K562 (cell line): Measurements from ENCODE around the gene CRKL. TPM values are rescaled to one million over a fixed set of nuclear protein-coding genes. Genes with fewer than 3 reads are reported as not detected.
A peak's percentile ranks its signal among the peaks of the same experiment; 100 is the strongest.

Source experiments
- ATAC-seq: fragments of 200-7000 bp; cut with Tn5 transposase; 3 replicates; pipeline ENCODE4 v1.9.1; 2020; ENCODE audit warnings: moderate library complexity
- BruUV-seq: library from RNA; stranded (reverse); fragments of 400-500 nt; replicated peaks from 2 replicates; lab custom pipeline; 2021; lab: Mats Ljungman, UMichigan
- CTCF ChIA-PET: fragments of 300-600 bp; formaldehyde crosslinking; extraction: SDS; loops from one replicate; lab custom pipeline; 2021; ENCODE audit warnings: low intra/inter-chr PET ratio; lab: Yijun Ruan, JAX
- POLR2A ChIA-PET: fragments of 300-600, 350-650 bp; sonication (Branson Sonifier 250); formaldehyde crosslinking; extraction: SDS; loops from one replicate; lab custom pipeline; 2021; ENCODE audit warnings: antibody characterized with exemption, inconsistent platforms; lab: Yijun Ruan, JAX
- DNase-seq, 4 experiments: peaks; one replicate each; pipeline versions ENCODE4 v3.0.0 to v3.0.0-alpha.2; 2011 to 2018; ENCODE audit warnings: low spot score in 3 of 4, mixed read lengths in 3 of 4; ENCODE audit errors: extremely low read depth in 1 of 4
- FAIRE-seq: peaks from 2 replicates; lab custom pipeline; 2011; peaks lifted over from hg19 to GRCh38; lab: Jason Lieb, UNC
- H2AFZ ChIP-seq: 2 replicates; pipeline ENCODE4 v1.6.0; 2011; ENCODE audit warnings: low read depth, low read length, control low read depth, inconsistent platforms
- H3K27ac ChIP-seq: fragments of 200-600 bp; 3 replicates; pipeline ENCODE4 v1.8.0; 2011; ENCODE audit warnings: low read depth, mild to moderate bottlenecking, control low read depth, inconsistent platforms, low read length, moderate library complexity, mixed read lengths; ENCODE audit errors: extremely low read depth
- H3K27me3 ChIP-seq, 2 experiments: fragments of 300-600 bp in 1 of 2; 2 replicates in 1 of 2; 3 replicates in 1 of 2; pipeline versions ENCODE4 v1.6.0 to v1.8.0; 2011; ENCODE audit warnings: inconsistent platforms in 2 of 2, low read length in 2 of 2, mild to moderate bottlenecking in 1 of 2, mixed read lengths in 1 of 2, moderate library complexity in 1 of 2; ENCODE audit not compliant: control insufficient read depth in 2 of 2, insufficient read depth in 2 of 2
- H3K36me3 ChIP-seq: fragments of 300-600 bp; 3 replicates; pipeline ENCODE4 v1.8.0; 2011; ENCODE audit warnings: mild to moderate bottlenecking, low read length, inconsistent platforms; ENCODE audit not compliant: control insufficient read depth, insufficient read depth
- H3K4me1 ChIP-seq, 2 experiments: fragments of 200-600 bp in 1 of 2; replicated peaks in 1 of 2; 2 replicates in 1 of 2; 3 replicates in 1 of 2; pipeline versions ENCODE4 v1.5.1 to v1.8.0; 2011; ENCODE audit warnings: inconsistent platforms in 2 of 2, low read length in 2 of 2, mild to moderate bottlenecking in 1 of 2, mixed read lengths in 1 of 2, moderate library complexity in 1 of 2; ENCODE audit not compliant: control insufficient read depth in 2 of 2, insufficient read depth in 2 of 2
- H3K4me2 ChIP-seq: 2 replicates; pipeline ENCODE4 v1.6.1; 2011; ENCODE audit warnings: low read length, control low read depth, inconsistent platforms, mixed read lengths; ENCODE audit not compliant: insufficient read depth
- H3K4me3 ChIP-seq: fragments of 200-600 bp; sonication (generic), shearing (Covaris generic); 2 replicates; pipeline ENCODE4 v1.5.1; 2016; ENCODE audit warnings: control low read depth, inconsistent platforms
- H3K79me2 ChIP-seq: fragments of 200-600 bp; 3 replicates; pipeline ENCODE4 v1.8.0; 2011; ENCODE audit warnings: low read length, inconsistent platforms; ENCODE audit not compliant: control insufficient read depth, insufficient read depth
- H3K9ac ChIP-seq, 2 experiments: 2 replicates each; pipeline versions ENCODE4 v1.6.0 to v1.6.1; 2011; ENCODE audit warnings: low read depth in 2 of 2, low read length in 2 of 2, control low read depth in 1 of 2, inconsistent platforms in 1 of 2, mild to moderate bottlenecking in 1 of 2, mixed read lengths in 1 of 2; ENCODE audit not compliant: insufficient read depth in 1 of 2
- H3K9me1 ChIP-seq: one replicate; pipeline ENCODE4 v1.6.0; 2011; ENCODE audit warnings: inconsistent platforms, mild to moderate bottlenecking, low read length, moderate library complexity; ENCODE audit not compliant: control insufficient read depth, insufficient read depth
- H3K9me3 ChIP-seq: replicated peaks from 2 replicates; pipeline ENCODE4 v1.5.1; 2011; ENCODE audit warnings: low read depth, low read length, inconsistent platforms; ENCODE audit not compliant: control insufficient read depth, insufficient read depth
- H4K20me1 ChIP-seq: replicated peaks from 2 replicates; pipeline ENCODE4 v1.6.1; 2011; ENCODE audit warnings: low read length, inconsistent platforms, mixed read lengths; ENCODE audit not compliant: control insufficient read depth, insufficient read depth
- ARID2 ChIP-seq: fragments of 450-650 bp; IDR thresholded peaks from 2 replicates; pipeline ENCODE4 v1.6.1; 2017; ENCODE audit warnings: antibody characterized with exemption, mild to moderate bottlenecking
- ATF2 ChIP-seq: sonication (generic); formaldehyde crosslinking; IDR thresholded peaks from 2 replicates; pipeline ENCODE4 v1.8.1; 2022; ENCODE audit warnings: missing genetic modification reagents
- BCL6 ChIP-seq: fragments of 250-450 bp; sonication (Bioruptor Pico); IDR thresholded peaks from 2 replicates; pipeline ENCODE4 v1.4.0; 2020
- BHLHE40 ChIP-seq: IDR thresholded peaks from 2 replicates; pipeline ENCODE4 v1.6.1; 2011; ENCODE audit warnings: low read length, improper control_type of control experiment
- DDX20 ChIP-seq: fragments of 450-650 bp; IDR thresholded peaks from 2 replicates; pipeline ENCODE4 v1.6.1; 2016; ENCODE audit warnings: missing genetic modification characterization, low read depth, mild to moderate bottlenecking, missing compliant biosample characterization, moderate library complexity
- HDAC6 ChIP-seq: IDR thresholded peaks from 2 replicates; pipeline ENCODE4 v1.6.1; 2012; ENCODE audit warnings: low read depth, mild to moderate bottlenecking, control low read depth, inconsistent platforms, low read length, moderate library complexity
- ILF3 ChIP-seq: fragments of 450-650 bp; IDR thresholded peaks from 2 replicates; pipeline ENCODE4 v1.6.1; 2018; ENCODE audit warnings: antibody characterized with exemption, mild to moderate bottlenecking, moderate library complexity, borderline replicate concordance
- KDM5B ChIP-seq: fragments of 200-600 bp; sonication (generic); IDR thresholded peaks from 2 replicates; pipeline ENCODE4 v1.6.1; 2012; ENCODE audit warnings: low read depth, mild to moderate bottlenecking, moderate library complexity, low read length, control low read depth, inconsistent platforms; ENCODE audit not compliant: insufficient replicate concordance
- LEF1 ChIP-seq: fragments of 450-650 bp; IDR thresholded peaks from 2 replicates; pipeline ENCODE4 v1.6.1; 2016; ENCODE audit warnings: mild to moderate bottlenecking
- MCM3 ChIP-seq: fragments of 450-650 bp; IDR thresholded peaks from 2 replicates; pipeline ENCODE4 v1.6.1; 2016
- PHF20 ChIP-seq: fragments of 450-650 bp; IDR thresholded peaks from 2 replicates; pipeline ENCODE4 v1.6.1; 2018; ENCODE audit not compliant: partially characterized antibody
- RBBP5 ChIP-seq: fragments of 200-600 bp; sonication (generic); IDR thresholded peaks from 2 replicates; pipeline ENCODE4 v1.6.1; 2012; ENCODE audit warnings: borderline replicate concordance, mild to moderate bottlenecking, low read length, control low read depth, inconsistent platforms; ENCODE audit not compliant: insufficient read depth, poor library complexity, severe bottlenecking
- SP2 ChIP-seq: IDR thresholded peaks from 2 replicates; pipeline ENCODE4 v1.6.1; 2011; ENCODE audit warnings: mild to moderate bottlenecking, low read depth, low read length, moderate library complexity; ENCODE audit not compliant: poor library complexity, severe bottlenecking; ENCODE audit errors: extremely low read depth
- TRIM28 ChIP-seq: fragments of 450-650 bp; IDR thresholded peaks from 2 replicates; pipeline ENCODE4 v1.6.1; 2017
- XRCC5 ChIP-seq: fragments of 200-400 bp; formaldehyde crosslinking; IDR thresholded peaks from 2 replicates; pipeline ENCODE4 v1.6.1; 2017; ENCODE audit warnings: low read depth, mild to moderate bottlenecking, low read length
- WGBS: fragments of 100-300 bp; shearing (Covaris generic); methylation state at CpG from one replicate; pipeline ENCODE4 v1.1.6; 2016; ENCODE audit warnings: low coverage, mixed read lengths; ENCODE audit not compliant: insufficient coverage; ENCODE audit errors: missing lambda C conversion rate; 5-methylcytosine and 5-hydroxymethylcytosine counted together
- in situ Hi-C: fragments of 300-500 bp; cut with MboI; formaldehyde crosslinking; loops from 4 replicates; pipeline ENCODE4 v1.15.0; 2018; ENCODE audit warnings: inconsistent platforms, mixed read lengths
- intact Hi-C: fragments of 100-400 bp; cut with micrococcal nuclease; formaldehyde crosslinking; loops from 2 replicates; pipeline ENCODE4 v1.14.2; 2022
- polyA plus RNA-seq, 8 experiments: library from polyadenylated mRNA; depleted of rRNA in 4 of 8; stranded (reverse) in 5 of 8; unstranded in 3 of 8; fragments of >200 nt; fragmentation: Nextera tagmentation in 2 of 8; fragmentation: Illumina TruSeq in 1 of 8; extraction: Ambion mirVana in 2 of 8; extraction: Trizol in 1 of 8; gene quantifications; 2 replicates each; pipeline versions ENCODE4 v1.2.1 to v1.2.3, GENCODE V29; 2011 to 2014; ENCODE audit warnings: inconsistent platforms in 1 of 8, missing spikeins in 1 of 8
- total RNA-seq, 7 experiments: library from RNA; depleted of rRNA in 6 of 7; stranded (reverse); fragments of >200 nt in 6 of 7; fragmentation: Illumina TruSeq in 2 of 7; extraction: Trizol in 2 of 7; gene quantifications; 2 replicates each; pipeline versions ENCODE4 v1.2.1 to v1.2.3, GENCODE V29; 2011 to 2021; ENCODE audit warnings: low replicate concordance in 1 of 7
- TF ChIP-seq, protein P1 (sequence below): fragments of 250-450 bp; sonication (Bioruptor Pico); IDR thresholded peaks from 2 replicates; pipeline ENCODE4 v1.9.0; 2021; ENCODE audit warnings: mild to moderate bottlenecking, inconsistent platforms
- TF ChIP-seq, protein P2 (sequence below): IDR thresholded peaks from 2 replicates; pipeline ENCODE4 v1.6.1; 2011; ENCODE audit warnings: borderline replicate concordance, low read depth, mild to moderate bottlenecking, moderate library complexity, low read length; ENCODE audit not compliant: insufficient read depth, poor library complexity, severe bottlenecking

Gene CRKL
- total and polyA plus RNA-seq, 9 of the 15 experiments (the other 6 are each of a cell fraction or from before 2014, with no cell fraction given) = 100 to 263 (median 124) TPM

GRCh38 chr22:20974336-20974955 is 57.2 kb downstream of the CRKL start:
- BruUV-seq = no TSS peak
- WGBS = 14% methylated on average over 16 of the region's 16 CpGs
- Histone ChIP-seq H4K20me1 (peaks cover 10% of the 10 kb centered on the region), H3K79me2 (no peaks in the 10 kb centered on the region), H2AFZ (no peak overlapping the region), H3K27me3 (peaks cover 37 to 63% of the 10 kb centered on the region in 2 experiments; a peak in 4 of 5 replicates), H3K4me1 (peaks cover 0 to 35% of the 10 kb centered on the region in 2 experiments; a peak in 3 of 5 replicates), H3K27ac (no peak overlapping the region), H3K4me3 (no peak overlapping the region), H3K9me1 (no peaks in the 10 kb centered on the region), H3K4me2 (no peak overlapping the region), H3K36me3 (no peaks in the 10 kb centered on the region), H3K9me3 (peaks cover 11% of the 10 kb centered on the region), H3K9ac (peak overlapping the region in 1 of 2 experiments; percentile 38; a peak in 2 of 4 replicates)
- in situ Hi-C loops = loop anchor here (25.0 kb wide), 1 partner anchor 163 kb away; no protein-coding TSS in a partner anchor
- intact Hi-C loops = no loop called here
- FAIRE-seq (no peak), ATAC-seq (no peak), DNase-seq (no peak)
- POLR2A ChIA-PET = interaction anchor here (0.7 to 64.4 kb wide), 9 partner anchors 6 to 632 kb away, joined by 3 to 1556 read pairs (median 4); partner anchors contain the start of genes CRKL, LZTR1 and THAP7
- CTCF ChIA-PET = no interaction called here
- TF ChIP-seq ATF2 (CRISPR knock-in tag) (no peak), PHF20 (no peak), BHLHE40 (0 out of 2 replicates have a peak, but pooled peaks have one; percentile 16), ARID2 (no peak), SP2 (peak; percentile 8), DDX20 (tag) (no peak), RBBP5 (peak; percentile 43), ILF3 (no peak), HDAC6 (0 out of 2 replicates have a peak, but pooled peaks have one; percentile 40), KDM5B (no peak), XRCC5 (no peak), MCM3 (peak; percentile 90), BCL6 (CRISPR knock-in tag) (no peak), TRIM28 (no peak), LEF1 (no peak)
- TF ChIP-seq, protein P1, sequence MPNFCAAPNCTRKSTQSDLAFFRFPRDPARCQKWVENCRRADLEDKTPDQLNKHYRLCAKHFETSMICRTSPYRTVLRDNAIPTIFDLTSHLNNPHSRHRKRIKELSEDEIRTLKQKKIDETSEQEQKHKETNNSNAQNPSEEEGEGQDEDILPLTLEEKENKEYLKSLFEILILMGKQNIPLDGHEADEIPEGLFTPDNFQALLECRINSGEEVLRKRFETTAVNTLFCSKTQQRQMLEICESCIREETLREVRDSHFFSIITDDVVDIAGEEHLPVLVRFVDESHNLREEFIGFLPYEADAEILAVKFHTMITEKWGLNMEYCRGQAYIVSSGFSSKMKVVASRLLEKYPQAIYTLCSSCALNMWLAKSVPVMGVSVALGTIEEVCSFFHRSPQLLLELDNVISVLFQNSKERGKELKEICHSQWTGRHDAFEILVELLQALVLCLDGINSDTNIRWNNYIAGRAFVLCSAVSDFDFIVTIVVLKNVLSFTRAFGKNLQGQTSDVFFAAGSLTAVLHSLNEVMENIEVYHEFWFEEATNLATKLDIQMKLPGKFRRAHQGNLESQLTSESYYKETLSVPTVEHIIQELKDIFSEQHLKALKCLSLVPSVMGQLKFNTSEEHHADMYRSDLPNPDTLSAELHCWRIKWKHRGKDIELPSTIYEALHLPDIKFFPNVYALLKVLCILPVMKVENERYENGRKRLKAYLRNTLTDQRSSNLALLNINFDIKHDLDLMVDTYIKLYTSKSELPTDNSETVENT (CRISPR knock-in tag) = peak; percentile 16; the same call in 1 of the 2 replicates
- TF ChIP-seq, protein P2, sequence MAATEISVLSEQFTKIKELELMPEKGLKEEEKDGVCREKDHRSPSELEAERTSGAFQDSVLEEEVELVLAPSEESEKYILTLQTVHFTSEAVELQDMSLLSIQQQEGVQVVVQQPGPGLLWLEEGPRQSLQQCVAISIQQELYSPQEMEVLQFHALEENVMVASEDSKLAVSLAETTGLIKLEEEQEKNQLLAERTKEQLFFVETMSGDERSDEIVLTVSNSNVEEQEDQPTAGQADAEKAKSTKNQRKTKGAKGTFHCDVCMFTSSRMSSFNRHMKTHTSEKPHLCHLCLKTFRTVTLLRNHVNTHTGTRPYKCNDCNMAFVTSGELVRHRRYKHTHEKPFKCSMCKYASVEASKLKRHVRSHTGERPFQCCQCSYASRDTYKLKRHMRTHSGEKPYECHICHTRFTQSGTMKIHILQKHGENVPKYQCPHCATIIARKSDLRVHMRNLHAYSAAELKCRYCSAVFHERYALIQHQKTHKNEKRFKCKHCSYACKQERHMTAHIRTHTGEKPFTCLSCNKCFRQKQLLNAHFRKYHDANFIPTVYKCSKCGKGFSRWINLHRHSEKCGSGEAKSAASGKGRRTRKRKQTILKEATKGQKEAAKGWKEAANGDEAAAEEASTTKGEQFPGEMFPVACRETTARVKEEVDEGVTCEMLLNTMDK = no peak
